H1 (cell line): ENCODE measurements around the gene POLR3C. TPM values are rescaled to one million over a fixed set of nuclear protein-coding genes. Genes with fewer than 3 reads are reported as not detected.
A peak's percentile ranks its signal among the peaks of the same experiment; 100 is the strongest.

Source experiments
- EGR1 ChIP-seq: IDR thresholded peaks from 2 replicates; pipeline ENCODE4 v1.6.1; 2011; ENCODE audit warnings: low read depth, low read length, borderline replicate concordance
- EP300 ChIP-seq, 2 experiments: IDR thresholded peaks; 1 replicate in 1 of 2; 2 replicates in 1 of 2; pipeline ENCODE4 v1.6.1; 2011 to 2012; ENCODE audit warnings: low read depth in 2 of 2, low read length in 2 of 2, mild to moderate bottlenecking in 2 of 2, borderline replicate concordance in 1 of 2, inconsistent platforms in 1 of 2, moderate library complexity in 1 of 2
- HDAC2 ChIP-seq, 2 experiments: fragments of 300-600 bp in 1 of 2; sonication (generic) in 1 of 2; IDR thresholded peaks; 2 replicates each; pipeline ENCODE4 v1.6.1; 2011 to 2012; ENCODE audit warnings: low read depth in 2 of 2, low read length in 2 of 2, mild to moderate bottlenecking in 2 of 2, moderate library complexity in 2 of 2, borderline replicate concordance in 1 of 2, inconsistent platforms in 1 of 2
- KDM5A ChIP-seq: fragments of 200-600 bp; IDR thresholded peaks from 2 replicates; pipeline ENCODE4 v1.7.1; 2012; ENCODE audit warnings: mild to moderate bottlenecking, low read length, inconsistent platforms, mixed read lengths
- PHF8 ChIP-seq: fragments of 200-600 bp; sonication (generic); conservative IDR thresholded peaks from 2 replicates; pipeline ENCODE4 v1.7.1; 2012; ENCODE audit warnings: low read depth, mild to moderate bottlenecking, inconsistent platforms, low read length, moderate library complexity
- SAP30 ChIP-seq: fragments of 300-600 bp; sonication (generic); IDR thresholded peaks from 2 replicates; pipeline ENCODE4 v1.7.1; 2012; ENCODE audit warnings: low read length, moderate library complexity, mild to moderate bottlenecking, inconsistent platforms; ENCODE audit not compliant: insufficient read depth, insufficient replicate concordance
- TAF1 ChIP-seq: IDR thresholded peaks from 2 replicates; pipeline ENCODE4 v1.6.1; 2011; ENCODE audit warnings: mild to moderate bottlenecking, low read depth, low read length
- TBP ChIP-seq: IDR thresholded peaks from 2 replicates; pipeline ENCODE4 v1.6.1; 2011; ENCODE audit warnings: low read depth, low read length, improper control_type of control experiment
- YY1 ChIP-seq: IDR thresholded peaks from 2 replicates; pipeline ENCODE4 v1.6.1; 2011; ENCODE audit warnings: low read depth, mild to moderate bottlenecking, low read length
- polyA plus RNA-seq, 7 experiments: library from polyadenylated mRNA; depleted of rRNA in 3 of 7; stranded (reverse) in 5 of 7; unstranded in 2 of 7; fragments of >200 nt in 5 of 7; fragments of 200-250 nt in 2 of 7; gene quantifications; 1 replicate in 5 of 7; 2 replicates in 1 of 7; 4 replicates in 1 of 7; pipeline versions ENCODE4 v1.2.1 to v1.2.3, GENCODE V29; 2011 to 2013; ENCODE audit warnings: missing spikeins in 2 of 7, mixed read lengths in 2 of 7
- total RNA-seq: library from RNA; stranded (reverse); fragmentation: NEBNext Ultra II Directional; extraction: Animal tissue kit (Norgen Biotek cat#: 25700); gene quantifications from 2 replicates; pipeline ENCODE4 v1.2.1, GENCODE V29; 2021
- TF ChIP-seq, protein P1 (sequence below): IDR thresholded peaks from 2 replicates; pipeline ENCODE4 v1.6.1; 2012; ENCODE audit warnings: inconsistent platforms

The POLR3C gene
- total and polyA plus RNA-seq, 2 of the 8 experiments (the other 6 are each of a cell fraction or from before 2014, with no cell fraction given): 26.8 TPM

- no peak for TF ChIP-seq KDM5A
- peak; percentile 16 to 25; a peak in 1 of 4 replicates for TF ChIP-seq HDAC2 (IDR thresholded peaks at IDR 0.05; ENCODE audit: borderline replicate concordance in 1 of 2, low read depth in 2 of 2, low read length in 2 of 2)
- TF ChIP-seq EGR1: peak; percentile 22; the same call in 1 of the 2 replicates
- peak; percentile 86 for TF ChIP-seq TAF1
- TF ChIP-seq PHF8: peak; percentile 80
- no peak for TF ChIP-seq SAP30
- TF ChIP-seq, protein P1, sequence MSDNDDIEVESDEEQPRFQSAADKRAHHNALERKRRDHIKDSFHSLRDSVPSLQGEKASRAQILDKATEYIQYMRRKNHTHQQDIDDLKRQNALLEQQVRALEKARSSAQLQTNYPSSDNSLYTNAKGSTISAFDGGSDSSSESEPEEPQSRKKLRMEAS: peak; percentile 69
- TF ChIP-seq YY1: peak; percentile 77
- peak; percentile 89 for TF ChIP-seq TBP
- peak in 1 of 2 experiments; percentile 33; a peak in 1 of 3 replicates for TF ChIP-seq EP300 (IDR thresholded peaks at IDR 0.05; ENCODE audit: borderline replicate concordance in 1 of 2, low read depth in 2 of 2, low read length in 2 of 2)
These were observed at the start of gene POLR3C, which contains the start of gene RNF115 (continued) for GRCh38 chr1:145823565-145824498.
